Inferior parietal cortex (tissue), 1 donor: ENCODE measurements around the gene TERB1.

ENCODE experiments used
- DNase-seq: peaks from one replicate; pipeline ENCODE4 v3.0.0-alpha.2; 2016; ENCODE audit errors: extremely low spot score

Gene TERB1, protein sequence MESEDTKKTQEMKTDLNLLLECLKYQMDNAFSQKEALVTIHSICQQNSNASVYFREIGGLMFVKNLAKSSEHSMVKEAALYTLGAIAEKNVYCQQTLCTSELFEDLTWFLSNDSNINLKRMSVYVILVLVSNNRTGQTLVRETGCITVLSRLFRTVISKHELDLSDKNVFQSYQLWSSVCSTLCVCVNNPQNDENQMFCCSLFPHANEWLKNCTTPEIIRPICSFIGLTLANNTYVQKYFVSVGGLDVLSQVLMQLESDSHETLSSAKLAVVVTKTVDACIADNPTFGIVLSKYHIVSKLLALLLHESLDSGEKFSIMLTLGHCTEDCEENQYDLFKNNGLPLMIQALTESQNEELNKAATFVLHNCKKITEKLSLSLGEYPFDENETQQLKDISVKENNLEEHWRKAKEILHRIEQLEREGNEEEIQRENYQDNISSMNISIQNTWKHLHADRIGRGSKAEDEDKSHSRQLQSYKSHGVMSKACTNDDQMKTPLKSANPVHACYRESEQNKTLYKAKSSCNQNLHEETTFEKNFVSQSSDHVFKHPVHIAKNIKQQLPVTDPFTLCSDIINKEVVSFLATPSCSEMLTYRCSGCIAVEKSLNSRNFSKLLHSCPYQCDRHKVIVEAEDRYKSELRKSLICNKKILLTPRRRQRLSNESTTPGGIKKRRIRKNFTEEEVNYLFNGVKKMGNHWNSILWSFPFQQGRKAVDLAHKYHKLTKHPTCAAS

DNA sequence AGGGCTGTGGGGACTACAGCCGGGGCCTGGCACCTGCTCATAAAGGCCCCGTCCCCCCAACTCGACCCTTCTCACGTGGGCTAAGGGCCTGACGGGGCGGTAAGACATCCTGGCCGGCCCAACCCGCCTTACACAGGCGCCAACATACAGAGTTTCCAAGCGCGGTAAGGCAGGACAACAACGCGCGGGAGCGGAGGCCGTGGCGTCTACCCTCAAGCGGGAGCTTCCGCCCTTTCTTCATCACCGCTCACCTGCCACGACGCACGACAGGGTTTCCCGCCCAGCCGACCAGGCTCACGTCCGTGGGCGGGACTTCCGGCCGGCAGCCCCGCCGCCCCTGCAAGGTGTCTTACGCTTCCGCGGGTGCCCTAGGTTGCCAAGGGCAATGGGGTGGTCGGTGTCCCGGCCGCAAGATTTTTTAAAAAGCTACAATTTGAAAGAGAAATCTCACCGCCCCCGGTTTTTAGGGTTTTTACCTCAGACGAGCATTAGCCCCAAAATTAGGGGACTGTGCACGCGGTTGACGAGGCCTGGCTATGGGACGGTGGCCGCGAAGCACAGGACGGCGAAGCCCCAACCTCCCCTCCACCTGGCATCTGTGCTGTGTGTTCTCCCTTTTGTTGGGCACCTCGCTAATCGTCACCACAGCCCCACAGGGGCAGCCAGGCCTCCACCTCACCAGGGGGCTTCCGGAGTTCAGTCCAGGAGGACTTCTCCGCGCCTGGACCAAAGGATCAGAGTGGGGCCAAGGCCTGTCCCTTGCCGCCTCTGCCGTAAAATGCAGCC, at the start of gene TERB1:
Gene TERB1 (minus strand): TSS at position 265 of the 786 bp plus-strand sequence. CDS start 4,786 bp downstream, outside the sequence.
- no peak for DNase-seq

DNA sequence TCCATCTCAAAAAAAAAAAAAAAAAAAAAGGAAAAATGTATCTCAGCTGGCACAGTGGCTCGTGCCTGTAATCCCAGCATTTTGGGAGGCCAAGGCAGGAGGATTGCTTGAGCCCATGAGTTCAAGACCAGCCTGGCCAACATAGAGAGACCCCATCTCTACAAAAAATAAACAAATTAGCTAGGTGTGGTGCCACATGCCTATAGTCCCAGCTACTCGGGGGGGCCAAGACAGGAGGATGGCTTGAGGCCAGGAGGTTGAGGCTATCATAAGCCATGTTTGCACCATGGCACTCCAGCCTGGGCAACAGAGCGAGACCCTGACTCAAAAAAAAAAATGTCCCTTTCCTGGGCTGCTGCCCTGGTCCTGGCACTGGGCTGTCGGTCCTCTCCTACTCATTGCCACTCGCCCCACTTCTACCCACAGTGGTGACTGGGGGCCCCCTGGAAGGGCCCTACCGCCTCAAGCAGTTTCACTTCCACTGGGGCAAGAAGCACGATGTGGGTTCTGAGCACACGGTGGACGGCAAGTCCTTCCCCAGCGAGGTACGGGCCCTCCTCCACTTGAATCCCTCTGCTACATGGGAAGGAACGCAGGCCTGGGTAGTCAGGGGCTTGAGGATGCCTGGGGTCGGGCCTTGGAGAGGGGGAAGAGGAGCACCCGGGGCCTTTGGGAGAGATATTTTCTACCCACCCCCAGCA, 48.9 kb upstream of the TERB1 start:
- DNase-seq: no peak

DNA sequence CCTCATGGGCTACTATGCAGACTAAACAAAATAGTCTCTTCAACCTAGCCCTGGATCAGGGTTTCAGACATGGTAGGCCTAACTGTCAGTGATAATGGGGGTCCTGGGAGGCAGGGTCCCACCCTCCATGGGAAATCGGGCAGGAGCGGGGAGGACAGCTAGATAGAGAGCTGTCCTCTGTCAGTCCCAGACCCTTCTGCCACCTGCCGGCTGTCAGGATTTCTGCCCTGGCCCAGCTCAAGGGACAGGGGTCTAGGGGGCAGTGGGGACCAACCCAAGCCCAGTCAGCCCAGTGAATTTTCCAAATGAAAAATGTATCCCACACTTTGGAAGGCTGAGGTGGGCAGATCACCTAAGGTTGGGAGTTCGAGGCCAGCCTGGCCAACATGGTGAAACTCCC, 48.2 kb upstream of the TERB1 start:
- DNase-seq: no peak

DNA sequence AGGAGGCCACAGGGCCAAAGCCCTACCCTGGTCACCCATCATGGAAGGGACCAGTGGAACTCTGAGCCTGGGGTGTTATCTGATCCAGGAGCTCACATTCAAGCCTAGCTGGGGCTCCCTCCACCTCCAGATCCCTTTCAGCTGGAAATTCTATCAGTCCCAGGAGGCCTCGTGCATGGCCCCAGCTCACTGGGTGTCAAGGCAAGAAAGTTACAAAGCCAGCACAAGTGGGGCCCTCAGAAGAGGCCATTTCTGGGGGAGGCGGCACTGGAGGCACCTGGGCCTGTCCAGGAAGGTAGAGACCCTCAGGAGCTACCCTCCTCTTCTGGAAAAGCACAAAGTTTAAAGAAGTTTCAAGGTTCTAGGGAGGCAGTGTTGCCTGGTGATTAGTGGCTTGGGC, 47.6 kb upstream of the TERB1 start:
- no peak for DNase-seq

DNA sequence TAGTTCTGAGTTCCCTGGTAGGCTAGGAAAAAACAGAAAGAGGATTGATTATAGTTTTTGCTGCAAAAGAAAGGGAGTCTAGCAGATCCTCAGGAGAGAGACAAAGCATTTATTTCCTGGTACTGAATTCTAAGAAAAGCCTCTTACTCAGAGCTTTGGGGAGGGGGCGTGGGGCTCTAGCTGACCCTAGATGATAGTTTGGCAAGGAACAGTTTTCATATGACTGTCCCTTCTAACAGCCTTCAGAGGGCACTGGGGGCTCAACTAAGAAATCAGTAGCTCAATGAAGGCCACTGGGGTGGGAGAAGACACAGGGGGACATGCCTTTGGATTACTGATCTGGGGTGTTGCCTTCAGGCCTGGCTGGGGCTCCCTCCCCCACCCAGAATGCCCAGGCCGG, 46.8 kb upstream of the TERB1 start:
- DNase-seq: no peak

DNA sequence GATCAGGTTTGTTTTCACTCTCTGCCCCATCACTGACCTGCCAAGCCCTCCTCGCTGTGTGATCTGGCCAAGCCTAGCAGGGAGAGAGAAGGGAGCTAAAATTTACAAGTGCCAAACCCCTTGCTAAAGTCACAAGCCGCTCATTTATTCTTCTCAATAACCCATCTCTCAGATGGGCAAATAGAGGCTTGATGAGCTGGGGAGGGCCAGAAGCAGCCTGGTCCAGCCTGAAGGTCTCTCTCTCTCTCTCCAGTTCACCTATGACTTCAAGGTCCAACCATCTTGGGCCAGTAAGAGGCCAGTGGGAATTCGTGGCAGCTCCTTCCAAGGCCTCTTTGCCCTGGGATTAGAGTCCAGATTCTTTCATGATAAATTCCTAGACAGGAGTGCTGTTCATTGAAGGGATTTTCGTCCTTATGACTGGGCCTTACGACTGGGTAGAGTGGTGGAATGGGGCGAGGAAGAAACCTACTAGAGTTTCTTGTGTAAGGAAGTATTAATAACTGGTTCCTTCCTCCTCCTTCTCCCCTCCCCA, 46.2 kb upstream of the TERB1 start:
- DNase-seq: no peak

DNA sequence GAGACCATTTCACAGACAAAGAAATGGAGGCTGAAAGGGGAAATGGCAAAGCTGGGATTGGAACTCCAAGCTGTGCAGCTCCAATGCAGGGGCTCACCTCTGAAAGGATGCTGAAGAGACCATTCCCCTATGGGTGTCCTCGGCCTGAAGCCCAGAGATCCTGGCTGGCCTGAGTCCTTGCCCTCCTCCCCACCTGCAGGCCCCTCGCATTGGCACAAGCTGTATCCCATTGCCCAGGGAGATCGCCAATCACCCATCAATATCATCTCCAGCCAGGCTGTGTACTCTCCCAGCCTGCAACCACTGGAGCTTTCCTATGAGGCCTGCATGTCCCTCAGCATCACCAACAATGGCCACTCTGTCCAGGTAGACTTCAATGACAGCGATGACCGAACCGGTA, 45.4 kb upstream of the TERB1 start:
- DNase-seq: no peak

DNA sequence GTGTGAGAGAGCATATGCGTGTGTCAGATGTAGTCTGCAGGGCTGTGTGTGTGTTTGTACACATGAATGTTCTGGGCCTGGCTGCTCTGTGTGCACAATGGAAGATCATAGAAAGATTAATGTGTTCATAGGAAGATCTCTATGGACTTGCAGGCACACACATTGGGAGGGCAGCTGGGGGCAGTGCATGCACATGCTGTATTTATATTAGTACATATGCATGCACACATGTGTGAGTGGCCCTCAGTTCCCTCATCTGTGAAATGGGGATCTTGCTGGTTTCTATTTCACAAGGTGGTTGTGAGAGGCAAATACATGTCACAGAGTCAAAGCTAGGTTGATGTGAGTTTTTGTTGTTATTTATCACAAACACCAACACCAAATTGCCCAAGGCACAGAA, 44.9 kb upstream of the TERB1 start:
- DNase-seq: no peak

DNA sequence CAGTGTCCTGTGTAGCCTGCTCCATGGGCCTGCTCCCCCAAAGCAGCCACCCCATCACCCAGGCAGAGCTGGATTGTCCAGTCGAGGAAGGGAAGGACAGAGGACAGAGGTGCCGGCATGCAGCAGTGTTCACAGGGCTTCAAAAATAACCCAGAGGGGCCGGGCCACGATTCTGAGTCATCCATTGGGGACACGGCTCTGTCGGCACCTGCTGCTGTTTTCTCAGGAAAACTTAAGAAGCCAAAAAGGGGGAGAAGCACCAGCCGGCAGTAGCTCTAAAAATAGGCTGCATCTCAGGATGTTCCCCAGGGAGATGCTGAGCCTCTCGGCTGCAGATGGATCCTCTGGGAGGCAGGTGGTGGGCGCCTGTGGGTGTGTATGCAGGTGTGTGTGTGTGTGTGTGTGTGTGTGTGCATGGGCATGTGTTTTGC, 44.4 kb upstream of the TERB1 start:
- DNase-seq: peak; percentile 36

DNA sequence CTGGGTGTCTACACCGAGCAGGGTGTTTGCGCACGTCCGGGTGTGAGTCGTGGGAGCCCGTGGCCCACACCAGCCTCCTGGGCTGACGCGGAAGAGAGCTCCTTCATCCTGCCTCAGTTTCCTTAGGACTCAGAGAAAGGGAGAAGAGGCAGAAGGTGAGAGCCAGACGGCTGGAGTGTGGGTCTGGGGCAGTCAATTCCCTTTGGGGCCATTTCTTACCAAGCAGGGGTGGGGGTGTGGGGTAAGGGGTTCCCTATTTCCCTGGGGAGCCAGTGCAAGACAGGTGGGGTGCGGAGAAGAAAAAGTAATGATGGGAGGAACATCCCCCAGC, 43.7 kb upstream of the TERB1 start:
- no peak for DNase-seq

DNA sequence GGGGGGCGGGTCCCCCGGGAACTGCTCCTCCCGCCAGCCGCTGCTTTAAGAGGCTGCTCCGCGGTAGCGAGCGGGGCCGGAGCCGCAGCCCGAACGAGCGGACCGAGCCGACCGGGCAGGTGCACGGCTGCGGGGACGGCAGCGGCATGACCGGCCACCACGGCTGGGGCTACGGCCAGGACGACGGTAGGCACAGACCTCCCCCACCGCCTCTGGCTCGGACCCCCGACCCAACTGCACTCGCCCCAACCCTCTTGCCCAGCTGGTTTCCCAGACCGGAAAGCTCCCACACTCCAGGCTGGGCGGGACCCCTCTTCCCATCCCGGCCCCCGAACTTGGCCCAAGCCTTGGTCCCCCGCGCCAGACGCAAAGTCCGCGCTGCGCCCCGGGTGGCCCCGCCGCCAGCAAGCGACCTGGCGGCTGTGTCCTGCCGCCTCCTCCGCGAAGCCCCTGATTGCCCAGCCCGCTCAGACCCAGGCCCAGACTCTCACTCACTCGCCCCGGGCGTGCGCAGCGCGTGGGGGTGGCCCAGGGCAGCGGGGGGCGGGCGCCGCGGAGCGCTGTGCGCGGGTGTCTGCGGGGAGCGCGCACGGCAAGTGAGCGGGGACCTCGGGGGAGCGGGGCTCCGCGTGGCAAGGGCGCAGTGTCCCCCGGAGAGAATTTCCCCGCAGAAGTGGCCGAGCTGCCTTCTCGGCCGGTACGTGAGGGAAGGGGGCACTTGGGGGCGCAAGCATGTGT, 43.1 kb upstream of the TERB1 start, which contains the start of gene CA7:
Gene CA7 (plus strand): TSS at position 73 of the 738 bp plus-strand sequence. CDS start 74 bp downstream, at position 147.
- no peak for DNase-seq

DNA sequence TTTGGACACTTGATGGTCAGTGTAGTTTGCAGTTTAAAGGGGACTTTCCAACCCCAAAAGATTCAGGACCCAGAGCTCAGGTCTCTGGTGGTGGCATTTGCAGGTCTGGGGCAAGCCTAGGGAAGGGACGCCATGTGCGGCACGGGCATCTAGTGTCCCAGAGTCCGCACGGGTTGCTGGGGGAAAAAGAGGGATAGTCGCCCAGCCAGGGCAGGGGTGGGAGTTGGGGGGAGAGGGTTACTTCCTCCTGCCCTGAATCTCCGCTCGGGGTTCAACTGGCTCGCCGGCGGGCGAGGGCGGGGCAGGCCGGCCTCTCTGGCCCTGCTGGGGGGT, 42.6 kb upstream of the TERB1 start:
- DNase-seq: no peak

DNA sequence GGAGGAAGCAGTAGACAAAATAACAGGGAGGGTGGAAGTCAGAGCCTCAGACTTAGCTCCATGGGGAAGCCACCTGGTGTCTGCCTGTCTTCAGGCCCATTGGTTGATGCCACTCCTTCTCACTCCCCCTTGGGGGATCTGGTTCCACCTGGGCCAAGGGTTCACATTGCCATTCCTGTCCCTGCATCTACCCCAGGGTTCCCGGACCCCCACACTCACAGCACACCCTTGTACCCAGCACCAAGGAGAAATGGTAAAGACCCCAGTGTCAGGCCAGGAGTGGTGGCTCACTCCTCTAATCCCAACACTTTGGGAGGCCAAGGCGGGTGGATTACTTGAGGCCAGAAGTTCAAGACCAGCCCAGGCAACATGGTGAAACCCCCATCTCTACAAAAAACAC, 41.8 kb upstream of the TERB1 start:
- DNase-seq: no peak

DNA sequence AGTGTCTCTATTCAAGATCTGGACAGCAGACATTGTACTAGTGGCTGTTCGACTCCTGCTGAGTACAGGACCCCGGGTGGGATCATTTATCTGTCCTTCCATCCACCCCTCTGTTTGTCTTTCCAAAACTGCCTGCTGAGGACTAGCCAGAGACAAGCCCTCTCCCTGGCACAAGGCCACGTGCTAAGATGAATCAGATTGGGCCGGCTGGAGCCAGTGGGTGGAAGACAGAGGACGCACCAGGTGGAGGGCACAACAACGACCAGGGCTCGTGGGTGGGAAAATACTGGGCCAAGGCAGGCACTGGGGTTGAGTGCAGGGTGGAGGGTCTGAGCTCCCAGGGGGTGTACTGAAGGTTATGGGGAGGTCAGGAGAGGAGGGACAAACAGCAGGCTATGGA, 41.4 kb upstream of the TERB1 start:
- DNase-seq: no peak

DNA sequence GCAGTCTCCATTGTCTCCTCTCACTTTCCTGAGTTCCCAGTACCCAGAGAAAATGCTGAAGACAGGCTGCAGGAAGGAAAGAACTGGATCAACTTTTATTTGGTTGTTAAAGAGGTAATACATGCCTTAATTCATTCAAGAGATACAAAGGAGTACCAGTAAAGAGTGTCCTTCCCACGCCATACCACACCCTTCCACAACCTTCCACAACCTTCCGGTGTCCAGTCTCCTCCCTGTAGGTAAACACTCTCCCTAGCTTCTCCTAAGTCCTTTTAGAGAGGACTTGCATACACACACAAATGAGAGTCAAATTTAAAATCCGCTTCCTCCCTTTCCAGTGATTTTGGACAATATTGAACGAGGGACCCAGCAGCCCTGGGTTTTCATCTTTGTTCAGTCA, 40.0 kb upstream of the TERB1 start:
- no peak for DNase-seq

DNA sequence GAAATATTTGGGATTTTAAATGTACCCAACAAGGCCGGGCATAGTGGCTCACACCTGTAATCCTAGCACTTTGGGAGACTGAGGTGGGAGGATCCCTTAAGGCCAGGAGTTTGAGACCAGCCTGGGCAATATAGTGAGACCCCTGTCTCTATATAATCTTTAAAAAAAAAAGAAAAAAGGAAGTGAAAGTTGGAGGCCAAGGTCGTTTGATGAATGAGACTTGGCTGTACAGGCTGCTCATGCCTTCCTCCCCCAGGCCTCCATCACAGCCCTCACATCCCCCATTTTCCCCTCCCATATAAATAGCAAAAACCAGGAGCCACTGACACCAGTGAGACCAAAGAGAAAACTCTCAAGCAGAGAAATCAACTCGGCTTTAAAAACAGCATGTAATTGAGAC, 39.5 kb upstream of the TERB1 start:
- DNase-seq: no peak

DNA sequence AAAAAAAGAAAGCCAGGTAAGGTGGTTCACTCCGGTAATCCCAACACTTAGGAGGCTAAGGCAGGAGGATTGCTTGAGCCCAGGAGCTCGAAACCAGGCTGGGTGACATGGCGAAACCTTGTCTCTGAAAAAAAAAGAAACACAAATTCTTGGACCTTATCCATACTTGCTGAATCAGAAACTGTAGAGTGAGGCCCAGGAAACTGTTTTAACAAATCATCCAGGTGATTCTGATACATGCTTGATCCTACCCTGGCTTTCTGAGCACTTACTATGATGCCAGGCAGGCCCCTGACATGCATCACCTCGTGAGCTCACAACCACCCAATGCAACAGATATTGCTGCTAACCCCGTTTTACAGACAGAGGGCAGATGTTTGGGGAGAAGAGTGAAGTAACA, 33.4 kb upstream of the TERB1 start:
- no peak for DNase-seq

DNA sequence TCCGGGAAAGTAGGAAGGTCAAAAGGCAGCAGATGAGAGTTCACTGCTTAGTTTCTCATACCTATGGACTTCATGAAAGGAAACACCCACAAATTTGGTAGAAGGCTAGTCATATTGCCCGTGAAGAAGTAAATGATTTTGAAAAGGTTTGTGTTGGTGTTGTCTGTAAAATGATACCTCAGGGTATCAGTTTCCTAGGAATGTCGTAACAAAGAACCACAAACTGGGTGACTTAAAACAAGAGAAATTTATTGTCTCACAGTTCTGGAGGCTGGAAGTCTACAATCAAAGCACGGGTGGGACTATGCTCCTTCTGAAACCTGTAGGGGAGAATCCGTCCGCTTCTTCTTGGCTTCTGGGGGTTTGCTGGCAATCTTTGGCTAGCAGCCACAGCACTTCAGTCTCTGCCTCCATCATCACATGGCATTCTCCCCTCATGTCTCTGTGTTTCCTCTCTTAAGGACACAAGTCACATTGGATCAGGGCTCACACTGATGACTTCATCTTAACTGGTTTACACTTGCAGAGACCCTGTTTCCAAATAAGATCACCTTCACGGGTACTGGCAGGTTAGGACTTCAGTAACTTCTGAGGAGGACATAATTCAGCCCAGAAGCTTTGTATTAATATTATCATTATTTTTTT, 31.4 kb upstream of the TERB1 start:
- no peak for DNase-seq

DNA sequence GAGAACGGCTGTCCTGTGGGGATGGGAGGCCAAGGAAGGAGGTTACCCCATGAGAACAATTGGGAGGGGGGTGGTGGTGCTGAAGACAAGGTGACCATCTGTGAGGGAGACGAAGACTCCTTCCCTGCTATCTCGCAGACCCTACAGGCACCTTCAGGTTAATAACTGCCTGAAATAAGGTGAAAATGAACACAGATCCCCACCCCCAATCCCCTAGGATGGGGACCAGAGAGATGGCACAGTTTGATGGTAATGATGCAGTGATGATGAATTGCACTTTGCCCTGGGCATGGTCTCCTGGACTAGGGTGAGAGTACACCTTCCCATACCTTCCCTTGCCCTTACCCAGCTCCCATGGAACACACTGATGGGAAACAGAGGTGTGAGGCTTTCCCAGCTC, 30.8 kb upstream of the TERB1 start:
- DNase-seq: no peak
